K562 (cell line): ENCODE results near the gene NR6A1. TPM values are rescaled to one million over a fixed set of nuclear protein-coding genes. Genes with fewer than 3 reads are reported as not detected.

ENCODE experiments used
- ATAC-seq: fragments of 200-7000 bp; cut with Tn5 transposase; 3 replicates; pipeline ENCODE4 v1.9.1; 2020; ENCODE audit warnings: moderate library complexity
- BruUV-seq: library from RNA; stranded (reverse); fragments of 400-500 nt; replicated peaks from 2 replicates; lab custom pipeline; 2021; lab: Mats Ljungman, UMichigan
- CTCF ChIA-PET: fragments of 300-600 bp; formaldehyde crosslinking; extraction: SDS; loops from one replicate; lab custom pipeline; 2021; ENCODE audit warnings: low intra/inter-chr PET ratio; lab: Yijun Ruan, JAX
- POLR2A ChIA-PET: fragments of 300-600, 350-650 bp; sonication (Branson Sonifier 250); formaldehyde crosslinking; extraction: SDS; loops from one replicate; lab custom pipeline; 2021; ENCODE audit warnings: antibody characterized with exemption, inconsistent platforms; lab: Yijun Ruan, JAX
- DNase-seq, 4 experiments: peaks; one replicate each; pipeline versions ENCODE4 v3.0.0 to v3.0.0-alpha.2; 2011 to 2018; ENCODE audit warnings: low spot score in 3 of 4, mixed read lengths in 3 of 4; ENCODE audit errors: extremely low read depth in 1 of 4
- FAIRE-seq: peaks from 2 replicates; lab custom pipeline; 2011; peaks lifted over from hg19 to GRCh38; lab: Jason Lieb, UNC
- H2AFZ ChIP-seq: 2 replicates; pipeline ENCODE4 v1.6.0; 2011; ENCODE audit warnings: low read depth, low read length, control low read depth, inconsistent platforms
- H3K27ac ChIP-seq: fragments of 200-600 bp; 3 replicates; pipeline ENCODE4 v1.8.0; 2011; ENCODE audit warnings: low read depth, mild to moderate bottlenecking, control low read depth, inconsistent platforms, low read length, moderate library complexity, mixed read lengths; ENCODE audit errors: extremely low read depth
- H3K27me3 ChIP-seq, 2 experiments: fragments of 300-600 bp in 1 of 2; 2 replicates in 1 of 2; 3 replicates in 1 of 2; pipeline versions ENCODE4 v1.6.0 to v1.8.0; 2011; ENCODE audit warnings: inconsistent platforms in 2 of 2, low read length in 2 of 2, mild to moderate bottlenecking in 1 of 2, mixed read lengths in 1 of 2, moderate library complexity in 1 of 2; ENCODE audit not compliant: control insufficient read depth in 2 of 2, insufficient read depth in 2 of 2
- H3K36me3 ChIP-seq: fragments of 300-600 bp; 3 replicates; pipeline ENCODE4 v1.8.0; 2011; ENCODE audit warnings: mild to moderate bottlenecking, low read length, inconsistent platforms; ENCODE audit not compliant: control insufficient read depth, insufficient read depth
- H3K4me1 ChIP-seq, 2 experiments: fragments of 200-600 bp in 1 of 2; replicated peaks in 1 of 2; 2 replicates in 1 of 2; 3 replicates in 1 of 2; pipeline versions ENCODE4 v1.5.1 to v1.8.0; 2011; ENCODE audit warnings: inconsistent platforms in 2 of 2, low read length in 2 of 2, mild to moderate bottlenecking in 1 of 2, mixed read lengths in 1 of 2, moderate library complexity in 1 of 2; ENCODE audit not compliant: control insufficient read depth in 2 of 2, insufficient read depth in 2 of 2
- H3K4me2 ChIP-seq: 2 replicates; pipeline ENCODE4 v1.6.1; 2011; ENCODE audit warnings: low read length, control low read depth, inconsistent platforms, mixed read lengths; ENCODE audit not compliant: insufficient read depth
- H3K4me3 ChIP-seq: fragments of 200-600 bp; sonication (generic), shearing (Covaris generic); 2 replicates; pipeline ENCODE4 v1.5.1; 2016; ENCODE audit warnings: control low read depth, inconsistent platforms
- H3K79me2 ChIP-seq: fragments of 200-600 bp; 3 replicates; pipeline ENCODE4 v1.8.0; 2011; ENCODE audit warnings: low read length, inconsistent platforms; ENCODE audit not compliant: control insufficient read depth, insufficient read depth
- H3K9ac ChIP-seq, 2 experiments: 2 replicates each; pipeline versions ENCODE4 v1.6.0 to v1.6.1; 2011; ENCODE audit warnings: low read depth in 2 of 2, low read length in 2 of 2, control low read depth in 1 of 2, inconsistent platforms in 1 of 2, mild to moderate bottlenecking in 1 of 2, mixed read lengths in 1 of 2; ENCODE audit not compliant: insufficient read depth in 1 of 2
- H3K9me1 ChIP-seq: one replicate; pipeline ENCODE4 v1.6.0; 2011; ENCODE audit warnings: inconsistent platforms, mild to moderate bottlenecking, low read length, moderate library complexity; ENCODE audit not compliant: control insufficient read depth, insufficient read depth
- H3K9me3 ChIP-seq: replicated peaks from 2 replicates; pipeline ENCODE4 v1.5.1; 2011; ENCODE audit warnings: low read depth, low read length, inconsistent platforms; ENCODE audit not compliant: control insufficient read depth, insufficient read depth
- H4K20me1 ChIP-seq: replicated peaks from 2 replicates; pipeline ENCODE4 v1.6.1; 2011; ENCODE audit warnings: low read length, inconsistent platforms, mixed read lengths; ENCODE audit not compliant: control insufficient read depth, insufficient read depth
- E2F6 ChIP-seq, 2 experiments: IDR thresholded peaks; 2 replicates each; pipeline ENCODE4 v1.6.1; 2011; ENCODE audit warnings: borderline replicate concordance in 1 of 2, control low read depth in 1 of 2, low read depth in 1 of 2, low read length in 1 of 2, mild to moderate bottlenecking in 1 of 2, mixed read lengths in 1 of 2, moderate library complexity in 1 of 2; ENCODE audit not compliant: insufficient read depth in 1 of 2, insufficient read length in 1 of 2, poor library complexity in 1 of 2, severe bottlenecking in 1 of 2; ENCODE audit errors: extremely low read depth in 1 of 2
- LCOR ChIP-seq: sonication (generic); formaldehyde crosslinking; IDR thresholded peaks from 2 replicates; pipeline ENCODE4 v1.8.0; 2022; ENCODE audit warnings: mild to moderate bottlenecking, missing genetic modification reagents
- MCM3 ChIP-seq: fragments of 450-650 bp; IDR thresholded peaks from 2 replicates; pipeline ENCODE4 v1.6.1; 2016
- NEUROD1 ChIP-seq: fragments of 150-350 bp; IDR thresholded peaks from 2 replicates; pipeline ENCODE4 v1.6.1; 2014; ENCODE audit warnings: borderline replicate concordance, low read length, low read depth; ENCODE audit not compliant: partially characterized antibody
- PBX2 ChIP-seq, 2 experiments: IDR thresholded peaks in 1 of 2; conservative IDR thresholded peaks in 1 of 2; 2 replicates each; pipeline ENCODE4 v1.6.1; 2016; ENCODE audit warnings: low read depth in 2 of 2, mild to moderate bottlenecking in 1 of 2, missing compliant biosample characterization in 1 of 2, missing genetic modification characterization in 1 of 2, moderate library complexity in 1 of 2
- PCBP1 ChIP-seq: fragments of 200-400 bp; formaldehyde crosslinking; IDR thresholded peaks from 2 replicates; pipeline ENCODE4 v1.6.1; 2018; ENCODE audit warnings: mild to moderate bottlenecking, low read depth, low read length; ENCODE audit not compliant: poor library complexity, severe bottlenecking
- PHF20 ChIP-seq: fragments of 450-650 bp; IDR thresholded peaks from 2 replicates; pipeline ENCODE4 v1.6.1; 2018; ENCODE audit not compliant: partially characterized antibody
- STAT5A ChIP-seq: IDR thresholded peaks from 2 replicates; pipeline ENCODE4 v1.6.1; 2012; ENCODE audit warnings: low read length, inconsistent platforms, borderline replicate concordance
- VEZF1 ChIP-seq: fragments of 200-800 bp; sonication (Bioruptor generic); IDR thresholded peaks from 2 replicates; pipeline ENCODE4 v1.6.1; 2017; ENCODE audit warnings: missing genetic modification characterization, missing compliant biosample characterization
- ZKSCAN3 ChIP-seq: fragments of 250-450 bp; sonication (Bioruptor Pico); IDR thresholded peaks from 2 replicates; pipeline ENCODE4 v1.4.0; 2020
- ZNF146 ChIP-seq: IDR thresholded peaks from one replicate; pipeline ENCODE4 v1.6.1; 2018; ENCODE audit warnings: missing compliant biosample characterization; ENCODE audit not compliant: unreplicated experiment
- WGBS: fragments of 100-300 bp; shearing (Covaris generic); methylation state at CpG from one replicate; pipeline ENCODE4 v1.1.6; 2016; ENCODE audit warnings: low coverage, mixed read lengths; ENCODE audit not compliant: insufficient coverage; ENCODE audit errors: missing lambda C conversion rate; 5-methylcytosine and 5-hydroxymethylcytosine counted together
- in situ Hi-C: fragments of 300-500 bp; cut with MboI; formaldehyde crosslinking; loops from 4 replicates; pipeline ENCODE4 v1.15.0; 2018; ENCODE audit warnings: inconsistent platforms, mixed read lengths
- intact Hi-C: fragments of 100-400 bp; cut with micrococcal nuclease; formaldehyde crosslinking; loops from 2 replicates; pipeline ENCODE4 v1.14.2; 2022
- polyA plus RNA-seq, 8 experiments: library from polyadenylated mRNA; depleted of rRNA in 4 of 8; stranded (reverse) in 5 of 8; unstranded in 3 of 8; fragments of >200 nt; fragmentation: Nextera tagmentation in 2 of 8; fragmentation: Illumina TruSeq in 1 of 8; extraction: Ambion mirVana in 2 of 8; extraction: Trizol in 1 of 8; gene quantifications; 2 replicates each; pipeline versions ENCODE4 v1.2.1 to v1.2.3, GENCODE V29; 2011 to 2014; ENCODE audit warnings: inconsistent platforms in 1 of 8, missing spikeins in 1 of 8
- total RNA-seq, 7 experiments: library from RNA; depleted of rRNA in 6 of 7; stranded (reverse); fragments of >200 nt in 6 of 7; fragmentation: Illumina TruSeq in 2 of 7; extraction: Trizol in 2 of 7; gene quantifications; 2 replicates each; pipeline versions ENCODE4 v1.2.1 to v1.2.3, GENCODE V29; 2011 to 2021; ENCODE audit warnings: low replicate concordance in 1 of 7

Gene NR6A1
- total and polyA plus RNA-seq, 9 of the 15 experiments (the other 6 are each of a cell fraction or from before 2014, with no cell fraction given): 9.7 to 55.4 (median 28.3) TPM

- BruUV-seq: no TSS peak
- Histone ChIP-seq H3K79me2 (no peaks in the 10 kb centered on the region), H2AFZ (no peak overlapping the region), H3K9ac (peak overlapping the region in 1 of 2 experiments; percentile 31; a peak in 2 of 4 replicates), H3K9me3 (no peaks in the 10 kb centered on the region), H3K4me1 (peaks cover 0 to 11% of the 10 kb centered on the region in 2 experiments; a peak in 3 of 5 replicates), H3K4me3 (no peak overlapping the region), H3K4me2 (no peak overlapping the region), H3K36me3 (no peaks in the 10 kb centered on the region), H3K9me1 (no peaks in the 10 kb centered on the region), H3K27ac (no peak overlapping the region), H3K27me3 (no peaks in the 10 kb centered on the region), H4K20me1 (no peaks in the 10 kb centered on the region)
- TF ChIP-seq LCOR: no peak
- TF ChIP-seq VEZF1 (CRISPR knock-in tag): no peak
- no peak for TF ChIP-seq NEUROD1
- TF ChIP-seq PCBP1: no peak
- TF ChIP-seq ZNF146 (CRISPR knock-in tag): no peak
- TF ChIP-seq STAT5A: no peak
- TF ChIP-seq MCM3: no peak
- no peak for TF ChIP-seq ZKSCAN3
- TF ChIP-seq E2F6 (IDR thresholded peaks at IDR 0.05; ENCODE audit: borderline replicate concordance in 1 of 2, extremely low read depth in 1 of 2, insufficient read depth in 1 of 2, insufficient read length in 1 of 2, low read depth in 1 of 2, low read length in 1 of 2, poor library complexity in 1 of 2, severe bottlenecking in 1 of 2): no peak
- TF ChIP-seq PBX2 (CRISPR knock-in tag; IDR thresholded peaks at IDR 0.05; ENCODE audit: low read depth): no peak
- no peak for TF ChIP-seq PBX2 (tag; conservative IDR thresholded peaks at IDR 0.05; ENCODE audit: low read depth)
- no peak for TF ChIP-seq PHF20
- DNase-seq (no peak), FAIRE-seq (no peak), ATAC-seq (no peak)
- ChIA-PET CTCF (no interaction called here), POLR2A (interaction anchor here (0.6 to 2.0 kb wide), 6 partner anchors 19 to 1090 kb away, joined by 3 to 7 read pairs (median 3); partner anchors contain the start of genes ARPC5L and RPL35)
- WGBS: 46% methylated on average over 12 of the region's 13 CpGs
- in situ Hi-C loops: no loop called here
- intact Hi-C loops: no loop called here
Observed at GRCh38 chr9:124782661-124783574, 11.8 kb upstream of the NR6A1 start.
